Uterus (tissue), 2 donors: ENCODE results near the gene HEPN1.

ENCODE experiments used
- POLR2A ChIP-seq, 2 donors: fragments of 450-650 bp; IDR thresholded peaks; one replicate each; pipeline ENCODE4 v1.6.1; 2016; ENCODE audit warnings: antibody characterized with exemption in 2 of 2, mild to moderate bottlenecking in 1 of 2, moderate library complexity in 1 of 2
- TF ChIP-seq, protein P1 (sequence below), 4 experiments: fragments of 200-600 bp in 2 of 4; fragments of 450-650 bp in 2 of 4; sonication (generic) in 2 of 4; IDR thresholded peaks; one replicate each; pipeline ENCODE4 v1.5.1; 2016 to 2019; ENCODE audit warnings: antibody characterized with exemption in 4 of 4, mild to moderate bottlenecking in 2 of 4, moderate library complexity in 1 of 4

DNA sequence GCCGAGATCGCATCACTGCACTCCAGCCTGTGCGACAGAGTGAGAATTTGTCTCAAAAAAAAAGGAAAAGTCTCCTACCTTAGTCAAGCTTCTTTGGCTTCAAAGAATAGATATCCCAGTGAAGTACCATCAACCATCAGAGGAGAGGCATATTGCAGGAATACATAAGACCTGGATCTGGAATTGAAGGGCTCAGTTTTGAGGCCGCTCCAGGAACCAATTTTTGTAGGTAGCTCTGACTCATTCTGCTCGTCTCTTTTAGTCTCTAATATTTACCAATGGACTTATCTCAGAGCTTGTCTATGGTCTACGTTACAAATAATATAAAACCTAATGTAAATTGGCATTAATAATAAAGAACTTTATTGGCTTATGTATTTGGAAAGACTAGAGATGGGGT, 26.8 kb downstream of the HEPN1 start:
- TF ChIP-seq, protein P1, sequence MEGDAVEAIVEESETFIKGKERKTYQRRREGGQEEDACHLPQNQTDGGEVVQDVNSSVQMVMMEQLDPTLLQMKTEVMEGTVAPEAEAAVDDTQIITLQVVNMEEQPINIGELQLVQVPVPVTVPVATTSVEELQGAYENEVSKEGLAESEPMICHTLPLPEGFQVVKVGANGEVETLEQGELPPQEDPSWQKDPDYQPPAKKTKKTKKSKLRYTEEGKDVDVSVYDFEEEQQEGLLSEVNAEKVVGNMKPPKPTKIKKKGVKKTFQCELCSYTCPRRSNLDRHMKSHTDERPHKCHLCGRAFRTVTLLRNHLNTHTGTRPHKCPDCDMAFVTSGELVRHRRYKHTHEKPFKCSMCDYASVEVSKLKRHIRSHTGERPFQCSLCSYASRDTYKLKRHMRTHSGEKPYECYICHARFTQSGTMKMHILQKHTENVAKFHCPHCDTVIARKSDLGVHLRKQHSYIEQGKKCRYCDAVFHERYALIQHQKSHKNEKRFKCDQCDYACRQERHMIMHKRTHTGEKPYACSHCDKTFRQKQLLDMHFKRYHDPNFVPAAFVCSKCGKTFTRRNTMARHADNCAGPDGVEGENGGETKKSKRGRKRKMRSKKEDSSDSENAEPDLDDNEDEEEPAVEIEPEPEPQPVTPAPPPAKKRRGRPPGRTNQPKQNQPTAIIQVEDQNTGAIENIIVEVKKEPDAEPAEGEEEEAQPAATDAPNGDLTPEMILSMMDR (IDR thresholded peaks at IDR 0.05): no peak
- no peak for TF ChIP-seq POLR2A (IDR thresholded peaks at IDR 0.05)
